ENCODE data around the gene ELFN2.

The ELFN2 gene

DNA sequence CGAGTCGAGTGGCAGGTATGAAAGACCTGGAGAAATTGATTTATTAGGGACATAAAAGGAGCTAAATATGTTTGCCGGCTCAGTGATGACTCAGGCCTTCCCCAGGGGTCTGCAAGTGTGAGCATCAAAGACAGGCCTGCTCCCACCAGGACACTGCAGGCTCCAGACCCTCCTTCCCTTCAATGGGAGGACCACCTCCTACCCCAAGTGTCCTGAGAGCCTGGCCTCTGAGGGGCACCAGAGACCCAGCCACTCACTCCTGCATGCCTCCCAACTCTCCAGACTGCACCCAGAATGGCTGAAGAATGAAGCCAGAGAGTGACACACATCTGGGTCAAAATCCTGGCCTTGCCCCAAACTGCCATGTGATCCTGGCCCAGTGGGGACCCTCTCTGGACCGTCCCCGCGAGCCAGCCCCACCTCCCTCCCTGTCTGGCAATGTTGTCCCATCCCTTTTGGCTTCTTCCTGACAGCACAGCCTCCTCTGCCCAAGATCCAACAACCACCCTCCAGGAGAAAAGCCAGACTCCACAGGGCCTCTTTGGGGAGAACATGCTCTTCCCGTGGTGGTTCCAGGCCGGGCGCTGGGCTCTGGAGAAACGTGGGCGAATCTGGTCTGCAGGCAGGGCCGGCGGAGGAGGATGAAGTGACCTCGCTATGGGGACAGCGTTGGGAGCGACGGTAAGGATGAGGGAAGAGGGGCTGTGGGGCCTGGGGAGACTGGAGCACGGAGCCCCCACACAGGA is 108.7 kb downstream of the ELFN2 start:
- TF ChIP-seq, protein P1, sequence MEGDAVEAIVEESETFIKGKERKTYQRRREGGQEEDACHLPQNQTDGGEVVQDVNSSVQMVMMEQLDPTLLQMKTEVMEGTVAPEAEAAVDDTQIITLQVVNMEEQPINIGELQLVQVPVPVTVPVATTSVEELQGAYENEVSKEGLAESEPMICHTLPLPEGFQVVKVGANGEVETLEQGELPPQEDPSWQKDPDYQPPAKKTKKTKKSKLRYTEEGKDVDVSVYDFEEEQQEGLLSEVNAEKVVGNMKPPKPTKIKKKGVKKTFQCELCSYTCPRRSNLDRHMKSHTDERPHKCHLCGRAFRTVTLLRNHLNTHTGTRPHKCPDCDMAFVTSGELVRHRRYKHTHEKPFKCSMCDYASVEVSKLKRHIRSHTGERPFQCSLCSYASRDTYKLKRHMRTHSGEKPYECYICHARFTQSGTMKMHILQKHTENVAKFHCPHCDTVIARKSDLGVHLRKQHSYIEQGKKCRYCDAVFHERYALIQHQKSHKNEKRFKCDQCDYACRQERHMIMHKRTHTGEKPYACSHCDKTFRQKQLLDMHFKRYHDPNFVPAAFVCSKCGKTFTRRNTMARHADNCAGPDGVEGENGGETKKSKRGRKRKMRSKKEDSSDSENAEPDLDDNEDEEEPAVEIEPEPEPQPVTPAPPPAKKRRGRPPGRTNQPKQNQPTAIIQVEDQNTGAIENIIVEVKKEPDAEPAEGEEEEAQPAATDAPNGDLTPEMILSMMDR (IDR thresholded peaks at IDR 0.05; ENCODE audit: extremely low read depth, insufficient read depth, missing control alignments): no peak
- no peak for DNase-seq (ENCODE audit: low spot score)
- in situ Hi-C loops (cut with MboI; ENCODE audit: low pct_unique_long_range_greater_than_20kb, low sequenced_read_pairs, unreplicated experiment): no loop called here

All from GM13977 (cell line).